Neural progenitor cell (in vitro differentiated cells): ENCODE results near the gene MKLN1.

Experiments
- EZH2 ChIP-seq: fragments of 200-600 bp; sonication (generic); IDR thresholded peaks from 2 replicates; pipeline ENCODE4 v1.6.1; 2017; ENCODE audit warnings: antibody characterized with exemption, mild to moderate bottlenecking, moderate library complexity
- EZH2phosphoT487 ChIP-seq: fragments of 200-600 bp; sonication (generic); IDR thresholded peaks from 2 replicates; pipeline ENCODE4 v1.6.1; 2017; ENCODE audit warnings: antibody characterized with exemption
- TF ChIP-seq, protein P1 (sequence below): fragments of 200-600 bp; sonication (generic); IDR thresholded peaks from 2 replicates; pipeline ENCODE4 v1.5.1; 2017; ENCODE audit warnings: antibody characterized with exemption, mild to moderate bottlenecking

DNA sequence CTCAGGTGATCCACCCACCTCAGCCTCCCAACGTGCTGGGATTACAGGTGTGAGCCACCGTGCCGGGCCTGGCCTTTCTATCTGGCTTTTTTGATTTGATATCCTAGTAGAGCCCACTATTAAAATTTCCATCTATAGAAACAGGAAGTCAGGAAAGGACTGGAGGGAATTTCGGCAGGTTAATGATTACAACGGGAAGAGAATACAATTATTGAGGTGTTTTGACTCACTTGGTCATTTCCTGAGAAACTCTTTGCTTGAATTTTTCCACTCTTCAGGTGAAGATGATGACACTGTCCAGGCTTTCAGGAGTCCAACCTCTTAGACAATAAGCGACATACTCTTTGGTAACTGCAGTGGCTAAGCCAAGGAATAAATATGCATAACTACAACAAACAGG lies 1.1 kb upstream of the MKLN1 start:
- TF ChIP-seq EZH2 = no peak
- TF ChIP-seq, protein P1, sequence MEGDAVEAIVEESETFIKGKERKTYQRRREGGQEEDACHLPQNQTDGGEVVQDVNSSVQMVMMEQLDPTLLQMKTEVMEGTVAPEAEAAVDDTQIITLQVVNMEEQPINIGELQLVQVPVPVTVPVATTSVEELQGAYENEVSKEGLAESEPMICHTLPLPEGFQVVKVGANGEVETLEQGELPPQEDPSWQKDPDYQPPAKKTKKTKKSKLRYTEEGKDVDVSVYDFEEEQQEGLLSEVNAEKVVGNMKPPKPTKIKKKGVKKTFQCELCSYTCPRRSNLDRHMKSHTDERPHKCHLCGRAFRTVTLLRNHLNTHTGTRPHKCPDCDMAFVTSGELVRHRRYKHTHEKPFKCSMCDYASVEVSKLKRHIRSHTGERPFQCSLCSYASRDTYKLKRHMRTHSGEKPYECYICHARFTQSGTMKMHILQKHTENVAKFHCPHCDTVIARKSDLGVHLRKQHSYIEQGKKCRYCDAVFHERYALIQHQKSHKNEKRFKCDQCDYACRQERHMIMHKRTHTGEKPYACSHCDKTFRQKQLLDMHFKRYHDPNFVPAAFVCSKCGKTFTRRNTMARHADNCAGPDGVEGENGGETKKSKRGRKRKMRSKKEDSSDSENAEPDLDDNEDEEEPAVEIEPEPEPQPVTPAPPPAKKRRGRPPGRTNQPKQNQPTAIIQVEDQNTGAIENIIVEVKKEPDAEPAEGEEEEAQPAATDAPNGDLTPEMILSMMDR = no peak
- no peak for TF ChIP-seq EZH2phosphoT487
